Lower leg skin (tissue), 3 donors: Measurements from ENCODE around the gene ATP2B3.

Source experiments
- POLR2A ChIP-seq, 2 donors: fragments of 450-650 bp; IDR thresholded peaks; one replicate each; pipeline ENCODE4 v1.6.1; 2016 to 2017; ENCODE audit warnings: antibody characterized with exemption in 2 of 2, mild to moderate bottlenecking in 1 of 2, moderate library complexity in 1 of 2
- TF ChIP-seq, protein P1 (sequence below), 3 donors: fragments of 450-650 bp; IDR thresholded peaks; one replicate each; pipeline ENCODE4 v1.5.1; 2016; ENCODE audit warnings: antibody characterized with exemption in 3 of 3, mild to moderate bottlenecking in 3 of 3, moderate library complexity in 2 of 3

DNA sequence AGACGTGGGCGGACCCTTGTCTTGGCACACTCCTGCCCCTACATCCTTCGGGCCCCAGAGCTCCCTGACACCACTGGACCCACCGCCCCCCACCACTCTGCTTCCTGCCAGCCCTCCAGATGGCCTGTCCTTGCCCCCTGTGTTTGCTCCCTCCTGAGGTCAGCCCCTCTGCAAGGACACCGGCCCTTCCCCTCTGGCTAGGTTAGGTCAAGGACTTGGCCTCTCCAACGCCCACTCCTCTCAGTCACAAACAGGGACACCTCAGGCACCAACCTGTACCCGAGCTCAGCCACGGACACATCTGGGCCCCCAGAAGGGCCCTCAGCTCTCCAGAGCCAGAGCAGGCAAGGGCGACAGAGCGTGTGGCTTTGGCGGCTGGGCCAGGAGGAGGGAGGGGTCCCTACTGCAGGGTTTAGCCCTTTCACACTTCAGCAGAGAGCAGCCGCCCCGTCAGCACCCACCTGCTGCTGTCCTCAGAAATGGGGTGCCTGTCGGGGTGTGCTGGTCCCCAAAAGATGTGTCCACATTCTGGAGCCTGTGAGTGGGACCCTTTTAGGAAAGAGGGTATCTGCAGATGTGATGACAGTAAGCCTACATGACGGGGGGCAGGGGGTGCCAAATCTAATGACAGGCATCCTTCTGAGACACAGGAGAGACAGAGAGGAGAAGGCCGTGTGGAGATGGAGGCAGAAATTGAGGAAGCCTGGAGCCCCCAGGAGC, 106.0 kb downstream of the ATP2B3 start:
- TF ChIP-seq, protein P1, sequence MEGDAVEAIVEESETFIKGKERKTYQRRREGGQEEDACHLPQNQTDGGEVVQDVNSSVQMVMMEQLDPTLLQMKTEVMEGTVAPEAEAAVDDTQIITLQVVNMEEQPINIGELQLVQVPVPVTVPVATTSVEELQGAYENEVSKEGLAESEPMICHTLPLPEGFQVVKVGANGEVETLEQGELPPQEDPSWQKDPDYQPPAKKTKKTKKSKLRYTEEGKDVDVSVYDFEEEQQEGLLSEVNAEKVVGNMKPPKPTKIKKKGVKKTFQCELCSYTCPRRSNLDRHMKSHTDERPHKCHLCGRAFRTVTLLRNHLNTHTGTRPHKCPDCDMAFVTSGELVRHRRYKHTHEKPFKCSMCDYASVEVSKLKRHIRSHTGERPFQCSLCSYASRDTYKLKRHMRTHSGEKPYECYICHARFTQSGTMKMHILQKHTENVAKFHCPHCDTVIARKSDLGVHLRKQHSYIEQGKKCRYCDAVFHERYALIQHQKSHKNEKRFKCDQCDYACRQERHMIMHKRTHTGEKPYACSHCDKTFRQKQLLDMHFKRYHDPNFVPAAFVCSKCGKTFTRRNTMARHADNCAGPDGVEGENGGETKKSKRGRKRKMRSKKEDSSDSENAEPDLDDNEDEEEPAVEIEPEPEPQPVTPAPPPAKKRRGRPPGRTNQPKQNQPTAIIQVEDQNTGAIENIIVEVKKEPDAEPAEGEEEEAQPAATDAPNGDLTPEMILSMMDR (IDR thresholded peaks at IDR 0.05), result no peak
- TF ChIP-seq POLR2A (IDR thresholded peaks at IDR 0.05), result no peak
